H1 (cell line): ENCODE results near the gene VGLL3. TPM values are rescaled to one million over a fixed set of nuclear protein-coding genes. Genes with fewer than 3 reads are reported as not detected.

ENCODE experiments used
- RBBP5 ChIP-seq: IDR thresholded peaks from 2 replicates; pipeline ENCODE4 v1.7.1; 2012; ENCODE audit warnings: low read depth, mild to moderate bottlenecking, inconsistent platforms, low read length, moderate library complexity, borderline replicate concordance
- polyA plus RNA-seq, 7 experiments: library from polyadenylated mRNA; depleted of rRNA in 3 of 7; stranded (reverse) in 5 of 7; unstranded in 2 of 7; fragments of >200 nt in 5 of 7; fragments of 200-250 nt in 2 of 7; gene quantifications; 1 replicate in 5 of 7; 2 replicates in 1 of 7; 4 replicates in 1 of 7; pipeline versions ENCODE4 v1.2.1 to v1.2.3, GENCODE V29; 2011 to 2013; ENCODE audit warnings: missing spikeins in 2 of 7, mixed read lengths in 2 of 7
- total RNA-seq: library from RNA; stranded (reverse); fragmentation: NEBNext Ultra II Directional; extraction: Animal tissue kit (Norgen Biotek cat#: 25700); gene quantifications from 2 replicates; pipeline ENCODE4 v1.2.1, GENCODE V29; 2021
- TF ChIP-seq, protein P1 (sequence below), 3 experiments: IDR thresholded peaks; 1 replicate in 2 of 3; 2 replicates in 1 of 3; pipeline versions ENCODE4 v1.5.1 to v1.6.1; 2011; ENCODE audit warnings: low read length in 3 of 3, mild to moderate bottlenecking in 3 of 3, inconsistent platforms in 2 of 3, low read depth in 1 of 3, moderate library complexity in 1 of 3; ENCODE audit not compliant: insufficient read depth in 1 of 3; ENCODE audit errors: control extremely low read depth in 1 of 3

Gene VGLL3
- total and polyA plus RNA-seq, 2 of the 8 experiments (the other 6 are each of a cell fraction or from before 2014, with no cell fraction given): 13.4 to 24.2 TPM

DNA sequence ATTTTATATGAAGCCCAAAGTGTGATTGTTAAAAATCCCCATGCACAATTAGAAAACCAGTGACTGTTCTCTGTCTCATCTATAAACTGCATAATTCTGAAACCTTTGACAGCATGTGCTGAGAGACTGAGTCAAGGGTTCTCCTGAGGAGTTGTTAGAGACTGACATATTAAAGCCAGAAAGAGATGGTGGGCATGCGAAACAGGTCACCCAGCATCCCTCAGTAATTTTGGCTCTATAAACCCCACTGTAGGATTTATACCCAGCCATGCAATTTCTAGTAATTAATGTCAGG lies 3.6 kb downstream of the VGLL3 start (continued):
- TF ChIP-seq RBBP5: no peak
- TF ChIP-seq, protein P1, sequence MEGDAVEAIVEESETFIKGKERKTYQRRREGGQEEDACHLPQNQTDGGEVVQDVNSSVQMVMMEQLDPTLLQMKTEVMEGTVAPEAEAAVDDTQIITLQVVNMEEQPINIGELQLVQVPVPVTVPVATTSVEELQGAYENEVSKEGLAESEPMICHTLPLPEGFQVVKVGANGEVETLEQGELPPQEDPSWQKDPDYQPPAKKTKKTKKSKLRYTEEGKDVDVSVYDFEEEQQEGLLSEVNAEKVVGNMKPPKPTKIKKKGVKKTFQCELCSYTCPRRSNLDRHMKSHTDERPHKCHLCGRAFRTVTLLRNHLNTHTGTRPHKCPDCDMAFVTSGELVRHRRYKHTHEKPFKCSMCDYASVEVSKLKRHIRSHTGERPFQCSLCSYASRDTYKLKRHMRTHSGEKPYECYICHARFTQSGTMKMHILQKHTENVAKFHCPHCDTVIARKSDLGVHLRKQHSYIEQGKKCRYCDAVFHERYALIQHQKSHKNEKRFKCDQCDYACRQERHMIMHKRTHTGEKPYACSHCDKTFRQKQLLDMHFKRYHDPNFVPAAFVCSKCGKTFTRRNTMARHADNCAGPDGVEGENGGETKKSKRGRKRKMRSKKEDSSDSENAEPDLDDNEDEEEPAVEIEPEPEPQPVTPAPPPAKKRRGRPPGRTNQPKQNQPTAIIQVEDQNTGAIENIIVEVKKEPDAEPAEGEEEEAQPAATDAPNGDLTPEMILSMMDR (IDR thresholded peaks at IDR 0.05; ENCODE audit: control extremely low read depth in 1 of 3, insufficient read depth in 1 of 3, low read depth in 1 of 3, low read length in 3 of 3): no peak
